Hippocampal formation (tissue), 2 donors: ENCODE results near the gene LYRM7.
"Not testable (repeated sequence)": the region's sequence is repeated elsewhere in the genome, so short reads cannot be mapped to it uniquely, and the experiment has no call there.

Source experiments
- DNase-seq, 2 donors: peaks; one replicate each; lab custom pipeline; 2025; lab: John Stamatoyannopoulos, UW

Gene LYRM7

GRCh38 chr5:131221008-131221703 lies 50.4 kb downstream of the LYRM7 start:
- DNase-seq, result no peak

GRCh38 chr5:131221888-131222287 lies 51.1 kb downstream of the LYRM7 start:
- DNase-seq, result peak in 1 of 2 donors; percentile 7

- no peak for DNase-seq
These were observed 52.0 kb downstream of the LYRM7 start for GRCh38 chr5:131222731-131223130.

GRCh38 chr5:131223751-131224386 lies 53.1 kb downstream of the LYRM7 start:
- DNase-seq, result no peak

GRCh38 chr5:131224387-131225201 lies 53.9 kb downstream of the LYRM7 start:
- peak; percentile 10 to 14 for DNase-seq

GRCh38 chr5:131225282-131225974 lies 54.7 kb downstream of the LYRM7 start:
- DNase-seq, result no peak

- DNase-seq, result no peak
These were observed 56.2 kb downstream of the LYRM7 start for GRCh38 chr5:131226899-131227298.

GRCh38 chr5:131228646-131229045 lies 57.9 kb downstream of the LYRM7 start:
- no peak for DNase-seq

GRCh38 chr5:131229623-131230022 lies 58.9 kb downstream of the LYRM7 start:
- DNase-seq, result no peak

GRCh38 chr5:131230406-131230805 lies 59.7 kb downstream of the LYRM7 start:
- DNase-seq, result peak in 1 of 2 donors; percentile 61

- no peak for DNase-seq
These were observed 68.9 kb downstream of the LYRM7 start for GRCh38 chr5:131239686-131240085.

GRCh38 chr5:131242728-131243255 lies 72.0 kb downstream of the LYRM7 start:
- DNase-seq, result no peak

- no peak for DNase-seq
These were observed 74.6 kb downstream of the LYRM7 start for GRCh38 chr5:131245312-131245711.

- no peak for DNase-seq
These were observed 75.2 kb downstream of the LYRM7 start for GRCh38 chr5:131245948-131246347.

GRCh38 chr5:131246504-131246903 lies 75.8 kb downstream of the LYRM7 start:
- no peak for DNase-seq

- no peak for DNase-seq
These were observed 80.2 kb downstream of the LYRM7 start for GRCh38 chr5:131250751-131251475.

GRCh38 chr5:131252824-131253171 lies 82.1 kb downstream of the LYRM7 start:
- DNase-seq, result peak in 1 of 2 donors; percentile 10

- DNase-seq, result not testable (repeated sequence)
These were observed 83.3 kb downstream of the LYRM7 start for GRCh38 chr5:131254025-131254424.

- no peak for DNase-seq
These were observed 84.0 kb downstream of the LYRM7 start for GRCh38 chr5:131254741-131255140.
